ENCODE measurements around the gene LDB3.

The LDB3 gene

DNA sequence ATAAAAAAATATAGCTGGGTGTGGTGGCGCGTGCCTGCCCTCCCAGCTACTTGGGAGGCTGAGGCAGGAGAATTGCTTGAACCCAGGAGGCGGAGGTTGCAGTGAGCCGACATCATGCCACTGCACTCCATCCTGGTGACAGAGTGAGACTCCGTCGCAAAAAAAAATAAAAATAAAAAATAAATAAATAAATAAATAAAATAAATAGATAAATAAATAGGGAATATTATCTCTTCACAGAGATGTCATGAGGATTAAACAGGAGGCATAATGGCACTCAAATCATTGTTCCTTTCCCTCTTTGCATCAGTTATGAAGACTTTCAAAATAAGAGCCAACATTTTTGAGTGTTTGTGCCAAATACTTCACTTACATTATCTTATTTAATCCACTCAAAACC lies 56.1 kb downstream of the LDB3 start:
- Histone ChIP-seq H3K4me1 (ENCODE audit: low read length) (no peaks in the 10 kb centered on the region), H3K4me2 (ENCODE audit: low read depth, low read length) (no peak overlapping the region), H3K4me3 (ENCODE audit: low read length) (no peak overlapping the region), H3K9me3 (replicated peaks; ENCODE audit: insufficient read depth, low read length) (no peaks in the 10 kb centered on the region), H3K27me3 (replicated peaks; ENCODE audit: insufficient read depth, low read length) (no peaks in the 10 kb centered on the region), H3K9ac (ENCODE audit: low read length) (no peak overlapping the region), H3K27ac (ENCODE audit: low read length) (no peak overlapping the region), H4K20me1 (ENCODE audit: insufficient read depth, low read length) (no peaks in the 10 kb centered on the region), H3K9me2 (replicated peaks; ENCODE audit: insufficient read depth, low read length) (no peaks in the 10 kb centered on the region), H2AFZ (ENCODE audit: low read length) (no peak overlapping the region), H3K79me2 (ENCODE audit: low read length) (no peaks in the 10 kb centered on the region), H3K36me3 (replicated peaks; ENCODE audit: insufficient read depth, low read length) (no peaks in the 10 kb centered on the region), H3F3A (ENCODE audit: insufficient read depth, low read length) (no peaks in the 10 kb centered on the region)
- DNase-seq: no peak
- TF ChIP-seq EZH2 (optimal IDR thresholded peaks at IDR 0.05; ENCODE audit: low read depth, low read length) (no peak), EZH2phosphoT487 (IDR thresholded peaks at IDR 0.05; ENCODE audit: low read length) (no peak)
- TF ChIP-seq, protein P1, sequence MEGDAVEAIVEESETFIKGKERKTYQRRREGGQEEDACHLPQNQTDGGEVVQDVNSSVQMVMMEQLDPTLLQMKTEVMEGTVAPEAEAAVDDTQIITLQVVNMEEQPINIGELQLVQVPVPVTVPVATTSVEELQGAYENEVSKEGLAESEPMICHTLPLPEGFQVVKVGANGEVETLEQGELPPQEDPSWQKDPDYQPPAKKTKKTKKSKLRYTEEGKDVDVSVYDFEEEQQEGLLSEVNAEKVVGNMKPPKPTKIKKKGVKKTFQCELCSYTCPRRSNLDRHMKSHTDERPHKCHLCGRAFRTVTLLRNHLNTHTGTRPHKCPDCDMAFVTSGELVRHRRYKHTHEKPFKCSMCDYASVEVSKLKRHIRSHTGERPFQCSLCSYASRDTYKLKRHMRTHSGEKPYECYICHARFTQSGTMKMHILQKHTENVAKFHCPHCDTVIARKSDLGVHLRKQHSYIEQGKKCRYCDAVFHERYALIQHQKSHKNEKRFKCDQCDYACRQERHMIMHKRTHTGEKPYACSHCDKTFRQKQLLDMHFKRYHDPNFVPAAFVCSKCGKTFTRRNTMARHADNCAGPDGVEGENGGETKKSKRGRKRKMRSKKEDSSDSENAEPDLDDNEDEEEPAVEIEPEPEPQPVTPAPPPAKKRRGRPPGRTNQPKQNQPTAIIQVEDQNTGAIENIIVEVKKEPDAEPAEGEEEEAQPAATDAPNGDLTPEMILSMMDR (IDR thresholded peaks at IDR 0.05; ENCODE audit: low read length): no peak

DNA sequence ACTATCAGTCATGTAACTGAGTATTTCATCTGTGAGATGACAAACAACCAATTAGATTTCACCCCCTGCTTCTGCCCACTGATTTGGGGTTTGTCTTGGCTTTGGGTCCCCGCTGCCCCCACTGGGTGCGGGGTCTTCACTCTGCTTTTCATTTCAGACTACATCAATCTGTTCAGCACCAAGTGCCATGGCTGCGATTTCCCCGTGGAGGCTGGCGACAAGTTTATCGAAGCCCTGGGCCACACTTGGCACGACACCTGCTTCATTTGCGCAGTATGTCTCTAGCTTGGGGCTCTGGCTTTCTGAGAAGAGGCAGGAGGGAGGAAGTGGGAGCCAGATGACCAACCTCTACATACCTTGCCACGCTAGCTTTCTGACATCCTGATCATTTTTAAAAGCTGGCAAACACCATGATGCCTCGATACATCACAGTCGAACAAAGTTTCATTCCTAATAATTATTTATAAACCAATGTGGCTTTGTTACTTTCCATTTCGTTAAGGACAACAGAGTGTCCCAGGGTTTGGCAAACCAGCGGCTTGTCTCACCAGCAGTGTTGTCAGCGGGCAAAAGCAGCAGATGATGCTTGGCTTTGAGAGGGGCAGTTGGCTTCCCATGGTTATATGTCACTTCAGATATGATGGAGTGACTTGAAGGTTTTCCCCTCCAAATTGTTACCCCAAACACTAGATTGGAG lies 57.8 kb downstream of the LDB3 start:
- H4K20me1 ChIP-seq (ENCODE audit: insufficient read depth, low read length): no peaks in the 10 kb centered on the region
- no peak overlapping the region for H2AFZ ChIP-seq (ENCODE audit: low read length)
- no peak overlapping the region for H3K9ac ChIP-seq (ENCODE audit: low read length)
- no peak for DNase-seq
- H3K79me2 ChIP-seq (ENCODE audit: low read length): no peaks in the 10 kb centered on the region
- no peaks in the 10 kb centered on the region for H3K36me3 ChIP-seq (replicated peaks; ENCODE audit: insufficient read depth, low read length)
- no peaks in the 10 kb centered on the region for H3K27me3 ChIP-seq (replicated peaks; ENCODE audit: insufficient read depth, low read length)
- H3K4me1 ChIP-seq (ENCODE audit: low read length): no peaks in the 10 kb centered on the region
- H3K4me3 ChIP-seq (ENCODE audit: low read length): no peak overlapping the region
- H3K27ac ChIP-seq (ENCODE audit: low read length): no peak overlapping the region
- TF ChIP-seq EZH2phosphoT487 (IDR thresholded peaks at IDR 0.05; ENCODE audit: low read length): no peak
- TF ChIP-seq EZH2 (optimal IDR thresholded peaks at IDR 0.05; ENCODE audit: low read depth, low read length): no peak
- TF ChIP-seq, protein P1 (IDR thresholded peaks at IDR 0.05; ENCODE audit: low read length): no peak
- no peaks in the 10 kb centered on the region for H3K9me2 ChIP-seq (replicated peaks; ENCODE audit: insufficient read depth, low read length)
- no peak overlapping the region for H3K4me2 ChIP-seq (ENCODE audit: low read depth, low read length)
- no peaks in the 10 kb centered on the region for H3F3A ChIP-seq (ENCODE audit: insufficient read depth, low read length)
- H3K9me3 ChIP-seq (replicated peaks; ENCODE audit: insufficient read depth, low read length): no peaks in the 10 kb centered on the region

DNA sequence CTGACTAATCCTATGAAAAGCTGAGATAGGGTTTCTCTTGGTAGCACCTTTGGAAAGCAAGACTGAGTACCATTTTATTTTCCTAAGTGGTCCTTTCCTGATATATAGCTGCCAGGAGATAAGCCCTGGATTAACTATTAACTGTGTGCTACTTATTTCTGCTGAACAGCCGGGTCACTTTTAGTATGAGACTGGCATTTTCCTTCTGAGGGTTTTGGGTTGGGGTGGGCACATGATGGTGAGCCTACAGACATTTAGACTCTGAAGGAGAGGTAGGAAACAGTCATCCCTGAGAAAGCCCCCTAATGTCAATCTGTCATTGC lies 58.3 kb downstream of the LDB3 start:
- Histone ChIP-seq H3K27ac (ENCODE audit: low read length) (no peak overlapping the region), H2AFZ (ENCODE audit: low read length) (no peak overlapping the region), H3F3A (ENCODE audit: insufficient read depth, low read length) (no peaks in the 10 kb centered on the region), H3K9me3 (replicated peaks; ENCODE audit: insufficient read depth, low read length) (no peaks in the 10 kb centered on the region), H3K79me2 (ENCODE audit: low read length) (no peaks in the 10 kb centered on the region), H3K9ac (ENCODE audit: low read length) (no peak overlapping the region), H3K4me3 (ENCODE audit: low read length) (no peak overlapping the region), H3K9me2 (replicated peaks; ENCODE audit: insufficient read depth, low read length) (no peaks in the 10 kb centered on the region), H3K27me3 (replicated peaks; ENCODE audit: insufficient read depth, low read length) (no peaks in the 10 kb centered on the region), H3K4me1 (ENCODE audit: low read length) (no peaks in the 10 kb centered on the region), H4K20me1 (ENCODE audit: insufficient read depth, low read length) (no peaks in the 10 kb centered on the region), H3K4me2 (ENCODE audit: low read depth, low read length) (no peak overlapping the region), H3K36me3 (replicated peaks; ENCODE audit: insufficient read depth, low read length) (no peaks in the 10 kb centered on the region)
- no peak for DNase-seq
- TF ChIP-seq EZH2 (optimal IDR thresholded peaks at IDR 0.05; ENCODE audit: low read depth, low read length) (no peak), EZH2phosphoT487 (IDR thresholded peaks at IDR 0.05; ENCODE audit: low read length) (no peak)
- TF ChIP-seq, protein P1 (IDR thresholded peaks at IDR 0.05; ENCODE audit: low read length): no peak
